GM19438 (cell line): ENCODE results near the gene HOOK2.

ENCODE experiments used
- ATAC-seq: cut with Tn5 transposase; IDR thresholded peaks from one replicate; pipeline ENCODE4 v1.9.1; 2021; ENCODE audit warnings: low read depth; ENCODE audit not compliant: unreplicated experiment

Gene HOOK2

GRCh38 chr19:12793290-12794195 lies 18.2 kb upstream of the HOOK2 start:
- peak; percentile 7 for ATAC-seq

GRCh38 chr19:12792853-12793289 lies 17.5 kb upstream of the HOOK2 start:
- ATAC-seq, result no peak

- no peak for ATAC-seq
Measured at GRCh38 chr19:12792051-12792852, 16.9 kb upstream of the HOOK2 start.

DNA sequence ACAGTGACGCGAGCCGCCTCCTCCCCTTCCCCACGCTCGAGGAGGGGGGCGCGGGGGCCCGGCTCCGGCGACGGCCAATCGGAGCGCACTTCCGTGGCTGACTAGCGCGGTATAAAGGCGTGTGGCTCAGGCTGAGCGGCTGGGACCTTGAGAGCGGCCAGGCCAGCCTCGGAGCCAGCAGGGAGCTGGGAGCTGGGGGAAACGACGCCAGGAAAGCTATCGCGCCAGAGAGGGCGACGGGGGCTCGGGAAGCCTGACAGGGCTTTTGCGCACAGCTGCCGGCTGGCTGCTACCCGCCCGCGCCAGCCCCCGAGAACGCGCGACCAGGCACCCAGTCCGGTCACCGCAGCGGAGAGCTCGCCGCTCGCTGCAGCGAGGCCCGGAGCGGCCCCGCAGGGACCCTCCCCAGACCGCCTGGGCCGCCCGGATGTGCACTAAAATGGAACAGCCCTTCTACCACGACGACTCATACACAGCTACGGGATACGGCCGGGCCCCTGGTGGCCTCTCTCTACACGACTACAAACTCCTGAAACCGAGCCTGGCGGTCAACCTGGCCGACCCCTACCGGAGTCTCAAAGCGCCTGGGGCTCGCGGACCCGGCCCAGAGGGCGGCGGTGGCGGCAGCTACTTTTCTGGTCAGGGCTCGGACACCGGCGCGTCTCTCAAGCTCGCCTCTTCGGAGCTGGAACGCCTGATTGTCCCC lies 16.1 kb upstream of the HOOK2 start, which contains the start of gene JUNB:
JUNB (plus strand) TSS at position 142 of the 706 bp plus-strand sequence; CDS start at position 428, 286 bp downstream.
- ATAC-seq, result peak; percentile 24

GRCh38 chr19:12790628-12791344 lies 15.4 kb upstream of the HOOK2 start:
- no peak for ATAC-seq

DNA sequence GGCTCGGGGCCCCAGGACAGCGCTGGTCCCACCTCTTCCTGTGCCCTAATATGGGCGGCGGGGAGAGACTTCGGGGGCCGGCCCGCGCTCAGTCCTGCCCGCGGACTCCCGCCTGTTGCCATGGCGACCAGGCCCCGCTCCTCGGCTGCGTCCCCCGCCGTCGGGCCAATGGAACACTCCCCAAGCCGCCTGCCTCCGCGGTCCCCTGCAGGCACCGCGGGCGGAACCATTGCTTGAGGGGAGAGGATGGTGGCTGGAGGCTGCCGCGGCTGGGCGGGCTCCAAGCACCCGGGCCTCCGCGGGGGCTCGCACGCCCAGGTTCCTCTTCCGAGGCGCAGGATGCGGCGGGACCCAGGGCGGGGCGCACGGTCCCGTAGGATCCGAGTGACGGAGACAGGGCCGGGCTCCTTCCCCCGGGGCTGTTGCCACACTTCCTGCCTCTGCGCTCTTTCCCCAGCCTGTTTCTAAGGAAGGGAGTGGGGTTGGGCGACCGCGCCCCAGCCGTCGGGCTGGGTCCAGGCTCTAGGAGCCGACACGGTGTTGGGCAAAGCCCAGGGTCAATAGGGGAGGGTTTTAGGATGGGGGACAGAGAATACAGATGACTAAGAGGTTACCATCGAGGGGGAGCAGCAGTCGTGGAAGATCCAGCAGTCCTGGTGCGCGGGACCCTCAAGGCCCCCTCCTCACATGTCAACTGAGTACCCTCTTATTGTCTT lies 14.7 kb upstream of the HOOK2 start:
- peak; percentile 35 for ATAC-seq

- ATAC-seq, result no peak
Measured at GRCh38 chr19:12789098-12789903, 13.9 kb upstream of the HOOK2 start.

GRCh38 chr19:12788682-12789097 lies 13.3 kb upstream of the HOOK2 start:
- ATAC-seq, result no peak

- no peak for ATAC-seq
Measured at GRCh38 chr19:12788042-12788681, 12.8 kb upstream of the HOOK2 start.

DNA sequence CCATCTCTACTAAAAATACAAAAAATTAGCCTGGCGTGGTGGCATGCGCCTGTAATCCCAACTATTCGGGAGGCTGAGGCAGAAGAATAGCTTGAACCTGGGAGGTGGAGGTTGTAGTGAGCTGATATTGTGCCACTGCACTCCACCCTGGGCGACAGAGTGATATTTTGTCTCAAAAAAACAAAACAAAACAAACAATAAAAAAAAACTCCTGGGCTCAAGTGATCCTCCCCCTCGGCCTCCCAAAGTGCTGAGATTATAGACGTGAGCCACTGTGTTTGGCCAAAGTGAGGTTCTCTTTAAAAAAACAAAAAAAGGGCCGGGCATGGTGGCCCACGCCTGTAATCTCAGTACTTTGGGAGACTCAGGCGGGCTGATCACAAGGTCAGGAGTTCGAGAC lies 12.1 kb upstream of the HOOK2 start:
- no peak for ATAC-seq

DNA sequence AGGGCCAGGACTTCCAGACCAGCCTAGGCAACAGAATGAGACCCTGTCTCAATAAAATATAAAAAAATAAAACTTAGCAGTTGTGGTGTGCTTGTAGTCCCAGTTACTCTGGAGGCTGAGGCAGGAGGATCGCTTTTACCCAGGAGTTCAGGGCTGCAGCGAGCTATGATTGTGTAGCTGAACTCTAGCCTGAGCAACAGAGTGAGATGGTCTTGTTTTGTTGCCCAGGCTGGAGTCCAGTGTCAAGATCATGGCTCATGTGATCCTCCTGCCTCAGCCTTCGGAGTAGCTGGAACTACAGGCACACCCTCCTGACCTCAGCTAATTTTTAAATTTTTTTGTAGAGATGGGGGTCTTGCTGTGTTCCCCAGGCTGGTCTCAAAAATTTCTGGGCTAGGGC lies 11.6 kb upstream of the HOOK2 start:
- no peak for ATAC-seq

GRCh38 chr19:12786141-12786870 lies 11.0 kb upstream of the HOOK2 start:
- ATAC-seq, result no peak

- ATAC-seq, result no peak
Measured at GRCh38 chr19:12785431-12786031, 10.2 kb upstream of the HOOK2 start.

- ATAC-seq, result no peak
Measured at GRCh38 chr19:12784871-12785430, 9.6 kb upstream of the HOOK2 start.

DNA sequence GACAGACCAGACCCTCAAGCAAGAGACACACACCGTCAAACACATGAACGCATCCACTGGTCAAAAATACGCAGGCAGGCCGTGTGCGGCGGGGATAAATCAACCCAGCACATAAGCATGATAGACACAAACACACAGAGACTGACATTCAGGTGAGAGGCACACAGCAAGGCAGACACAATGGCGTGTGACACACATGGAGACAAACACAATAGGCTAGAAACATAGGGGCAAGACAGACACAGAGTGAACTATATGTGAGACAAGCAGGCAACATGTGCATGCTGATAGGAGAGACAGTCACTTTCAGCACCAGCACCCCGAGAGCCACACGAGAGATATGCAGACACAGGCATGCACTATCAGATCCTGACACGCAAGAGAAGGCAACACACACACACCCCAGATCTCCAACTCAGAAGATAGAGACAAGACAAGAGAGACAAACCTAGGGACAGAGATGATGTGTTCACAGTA lies 9.1 kb upstream of the HOOK2 start:
- no peak for ATAC-seq

GRCh38 chr19:12783849-12784393 lies 8.6 kb upstream of the HOOK2 start:
- no peak for ATAC-seq
